NB4 (cell line): ENCODE measurements around the gene PDK1.

Experiments used
- DNase-seq: peaks from one replicate; pipeline ENCODE4 v3.0.0; 2010; ENCODE audit warnings: low read depth
- H3K4me3 ChIP-seq: one replicate; pipeline ENCODE4 v1.5.1; 2011; ENCODE audit warnings: mild to moderate bottlenecking, low read depth, low read length, moderate library complexity
- MYC ChIP-seq: IDR thresholded peaks from 2 replicates; pipeline ENCODE4 v1.6.1; 2011; ENCODE audit warnings: low read depth, low read length
- POLR2A ChIP-seq: IDR thresholded peaks from 2 replicates; pipeline ENCODE4 v1.6.1; 2011; ENCODE audit warnings: mild to moderate bottlenecking; ENCODE audit not compliant: insufficient read length; ENCODE audit errors: extremely low read depth
- TF ChIP-seq, protein P1 (sequence below): IDR thresholded peaks from one replicate; pipeline ENCODE4 v1.5.1; 2012; ENCODE audit warnings: low read depth, low read length
- TF ChIP-seq, protein P2 (sequence below): IDR thresholded peaks from 2 replicates; pipeline ENCODE4 v1.6.1; 2011; ENCODE audit warnings: low read depth, low read length

PDK1 gene

DNA sequence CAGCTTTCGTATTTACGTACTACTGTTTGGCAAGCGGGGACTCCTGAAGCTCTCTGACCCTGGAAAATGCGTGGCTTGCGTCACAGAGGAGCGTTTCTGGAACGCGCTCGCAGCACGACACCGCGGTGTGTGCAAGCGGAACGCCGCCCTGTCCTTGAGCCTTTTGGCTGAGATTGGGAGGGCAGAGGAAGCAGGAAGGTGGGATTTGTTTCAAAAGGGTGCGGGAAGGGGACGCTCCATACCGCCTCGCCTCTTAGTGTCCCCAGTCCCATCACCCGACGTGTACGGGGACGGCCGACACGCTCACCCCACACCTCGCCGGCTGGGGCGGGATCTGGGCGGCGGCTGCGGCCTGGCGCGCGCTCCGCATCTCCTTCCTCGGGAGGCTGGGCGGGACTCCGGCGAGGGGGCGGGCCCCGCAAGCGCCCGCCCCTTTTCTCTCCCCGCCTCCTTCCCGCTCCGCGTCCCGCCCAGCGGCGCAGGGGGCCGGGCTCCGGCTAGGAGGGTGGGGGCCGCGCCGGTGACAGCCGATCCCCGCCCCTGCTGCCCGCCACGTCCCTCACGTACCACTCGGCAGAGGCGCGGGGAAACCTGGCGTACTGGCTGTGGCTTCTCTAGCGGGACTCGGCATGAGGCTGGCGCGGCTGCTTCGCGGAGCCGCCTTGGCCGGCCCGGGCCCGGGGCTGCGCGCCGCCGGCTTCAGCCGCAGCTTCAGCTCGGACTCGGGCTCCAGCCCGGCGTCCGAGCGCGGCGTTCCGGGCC is at the start of gene PDK1:
PDK1 (plus strand) TSS at position 569 of the 762 bp plus-strand sequence; CDS start at position 630, 61 bp downstream.
- peak; percentile 95 for DNase-seq
- H3K4me3 ChIP-seq = peak within 1 kb of the TSS; percentile 96
- peak; percentile 76 for TF ChIP-seq POLR2A
- TF ChIP-seq, protein P1, sequence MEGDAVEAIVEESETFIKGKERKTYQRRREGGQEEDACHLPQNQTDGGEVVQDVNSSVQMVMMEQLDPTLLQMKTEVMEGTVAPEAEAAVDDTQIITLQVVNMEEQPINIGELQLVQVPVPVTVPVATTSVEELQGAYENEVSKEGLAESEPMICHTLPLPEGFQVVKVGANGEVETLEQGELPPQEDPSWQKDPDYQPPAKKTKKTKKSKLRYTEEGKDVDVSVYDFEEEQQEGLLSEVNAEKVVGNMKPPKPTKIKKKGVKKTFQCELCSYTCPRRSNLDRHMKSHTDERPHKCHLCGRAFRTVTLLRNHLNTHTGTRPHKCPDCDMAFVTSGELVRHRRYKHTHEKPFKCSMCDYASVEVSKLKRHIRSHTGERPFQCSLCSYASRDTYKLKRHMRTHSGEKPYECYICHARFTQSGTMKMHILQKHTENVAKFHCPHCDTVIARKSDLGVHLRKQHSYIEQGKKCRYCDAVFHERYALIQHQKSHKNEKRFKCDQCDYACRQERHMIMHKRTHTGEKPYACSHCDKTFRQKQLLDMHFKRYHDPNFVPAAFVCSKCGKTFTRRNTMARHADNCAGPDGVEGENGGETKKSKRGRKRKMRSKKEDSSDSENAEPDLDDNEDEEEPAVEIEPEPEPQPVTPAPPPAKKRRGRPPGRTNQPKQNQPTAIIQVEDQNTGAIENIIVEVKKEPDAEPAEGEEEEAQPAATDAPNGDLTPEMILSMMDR = no peak
- TF ChIP-seq, protein P2, sequence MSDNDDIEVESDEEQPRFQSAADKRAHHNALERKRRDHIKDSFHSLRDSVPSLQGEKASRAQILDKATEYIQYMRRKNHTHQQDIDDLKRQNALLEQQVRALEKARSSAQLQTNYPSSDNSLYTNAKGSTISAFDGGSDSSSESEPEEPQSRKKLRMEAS = 0 out of 2 replicates have a peak, but pooled peaks have one; percentile 10

DNA sequence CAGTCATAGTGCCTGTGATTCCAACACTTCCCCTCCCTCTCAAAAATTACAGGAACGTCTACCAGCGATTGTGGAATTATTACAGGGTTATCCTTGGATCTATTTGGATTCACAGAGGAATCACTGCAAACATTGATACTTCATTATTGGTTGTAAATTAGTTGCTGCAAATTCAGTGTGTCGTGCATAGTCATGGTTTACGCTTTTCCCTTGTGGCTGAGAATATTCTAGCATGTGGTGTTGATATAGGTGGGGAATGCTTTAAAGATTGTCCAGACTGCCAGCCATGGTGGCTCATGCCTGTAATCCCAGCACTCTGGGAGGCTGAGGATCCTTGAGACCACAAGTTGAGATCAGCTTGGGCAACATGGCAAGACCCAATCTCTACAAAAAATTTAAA is 48.7 kb upstream of the PDK1 start:
- H3K4me3 ChIP-seq = no peak overlapping the region
- TF ChIP-seq, protein P1 = no peak
- TF ChIP-seq, protein P2 = no peak
- TF ChIP-seq POLR2A (no peak), MYC (no peak)
- DNase-seq = no peak

DNA sequence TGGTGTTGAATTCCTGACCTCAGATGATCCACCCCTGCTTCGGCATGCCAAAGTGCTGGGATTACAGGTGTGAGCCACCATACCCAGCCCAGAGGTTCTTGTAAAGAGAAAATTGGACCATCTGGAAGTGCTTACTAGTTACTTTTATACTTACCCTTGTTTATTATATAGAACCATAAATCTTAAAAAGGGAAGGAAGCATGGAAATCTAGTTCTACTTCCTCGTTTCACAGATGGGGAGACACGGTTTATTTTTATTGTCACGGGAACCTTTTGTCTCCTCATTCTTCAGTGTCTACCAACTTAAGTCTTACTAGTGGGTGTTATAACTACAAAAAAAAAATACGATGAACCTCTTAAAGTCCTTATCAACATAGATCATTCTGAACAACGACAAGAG is 45.8 kb upstream of the PDK1 start:
- TF ChIP-seq MYC (no peak), POLR2A (no peak)
- TF ChIP-seq, protein P2 = no peak
- TF ChIP-seq, protein P1 = no peak
- DNase-seq = peak; percentile 60
- H3K4me3 ChIP-seq = no peak overlapping the region

DNA sequence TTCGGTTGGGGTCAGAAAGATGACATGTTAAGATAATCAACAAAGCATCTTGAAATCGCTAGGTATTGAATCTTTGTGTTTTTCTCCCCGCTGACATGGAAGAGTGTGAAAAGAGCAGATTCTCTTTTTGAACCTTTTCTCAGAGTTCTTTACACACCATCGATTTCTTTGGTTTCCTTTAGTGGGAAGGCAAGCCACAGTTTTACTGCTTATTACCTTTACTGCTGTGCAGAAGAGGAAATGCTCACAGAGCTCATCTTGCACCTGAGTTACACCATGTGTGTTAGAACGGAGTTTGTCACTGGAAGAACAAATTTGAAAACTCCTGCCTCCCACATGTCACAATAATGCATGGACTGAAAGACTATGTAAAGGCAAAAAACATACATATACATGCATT is 45.3 kb upstream of the PDK1 start:
- no peak overlapping the region for H3K4me3 ChIP-seq
- DNase-seq = no peak
- TF ChIP-seq, protein P2 = no peak
- TF ChIP-seq, protein P1 = no peak
- TF ChIP-seq POLR2A (no peak), MYC (no peak)

DNA sequence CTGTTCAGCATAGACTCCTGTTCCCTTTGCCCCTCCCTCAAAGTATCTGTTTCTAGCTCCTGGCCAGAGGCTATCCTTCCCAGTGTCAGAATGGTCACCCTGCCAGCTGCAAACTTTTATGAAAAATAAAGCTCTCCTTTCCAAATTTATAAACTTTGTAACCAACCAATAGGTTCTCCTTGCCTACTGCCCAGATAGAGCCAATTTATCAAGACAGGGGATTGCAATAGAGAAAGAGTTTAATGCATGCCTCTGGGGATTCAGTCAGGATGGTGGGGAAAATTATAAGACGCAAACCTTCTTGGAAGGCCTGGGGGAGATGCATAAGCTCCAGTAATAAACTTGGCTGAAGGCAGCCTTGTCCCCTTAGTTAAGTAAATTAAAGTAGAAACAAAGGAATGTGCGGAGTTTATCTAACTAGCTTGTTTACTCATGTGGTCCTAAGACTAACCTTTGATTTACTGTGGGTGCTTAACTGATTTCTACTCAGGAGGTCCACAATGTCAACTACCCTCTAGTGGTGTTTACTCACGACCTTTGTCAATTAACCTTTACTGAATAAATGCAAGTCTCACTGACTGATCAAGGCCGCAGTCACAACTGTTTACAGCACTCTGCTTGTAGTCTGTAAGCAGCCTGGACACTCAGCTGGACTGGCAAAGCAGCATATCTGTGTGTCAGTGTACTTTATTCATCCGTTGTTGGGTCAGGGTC is 42.9 kb upstream of the PDK1 start:
- no peak for DNase-seq
- no peak overlapping the region for H3K4me3 ChIP-seq

More for the DNA sequence above, 42.9 kb upstream of the PDK1 start:
- TF ChIP-seq MYC (no peak), POLR2A (no peak)
- TF ChIP-seq, protein P1 = no peak
- TF ChIP-seq, protein P2 = no peak
